OCI-LY7 (cell line): ENCODE measurements around the gene KRTAP19-4.

Experiments used
- CTCF ChIP-seq: fragments of 200-600 bp; sonication (generic); conservative IDR thresholded peaks from 2 replicates; pipeline ENCODE4 v1.5.1; 2014; ENCODE audit warnings: mild to moderate bottlenecking, antibody characterized with exemption, low read length, moderate library complexity, mixed read lengths
- EZH2phosphoT487 ChIP-seq: fragments of 200-600 bp; sonication (generic); IDR thresholded peaks from 2 replicates; pipeline ENCODE4 v1.6.1; 2018; ENCODE audit warnings: low read depth, borderline replicate concordance, mild to moderate bottlenecking, mixed run types, antibody characterized with exemption, low read length, moderate library complexity, mixed read lengths

- TF ChIP-seq CTCF (no peak), EZH2phosphoT487 (no peak)
Observed at GRCh38 chr21:30468900-30469714, 27.9 kb downstream of the KRTAP19-4 start.
